Activated T-cell treated with anti-CD3 and anti-CD28 coated beads, Interleukin-2, amount 50 U/mL, for 1 hour (primary cell): Measurements from ENCODE around the gene NSD2.

Experiments
- DNase-seq: peaks from one replicate; pipeline ENCODE4 v3.0.0-alpha.2; 2020

The NSD2 gene

GRCh38 chr4:1866189-1866661 is 5.0 kb upstream of the NSD2 start:
- DNase-seq, result no peak

- no peak for DNase-seq
Measured at GRCh38 chr4:1868293-1868692, 2.9 kb upstream of the NSD2 start.

GRCh38 chr4:1868912-1869311 is 2.3 kb upstream of the NSD2 start:
- no peak for DNase-seq

GRCh38 chr4:1869530-1870327 is 1.5 kb upstream of the NSD2 start:
- no peak for DNase-seq

- peak; percentile 87 for DNase-seq
Measured at GRCh38 chr4:1870328-1870577, 940 bp upstream of the NSD2 start.

- no peak for DNase-seq
Measured at GRCh38 chr4:1871471-1872021, 353 bp downstream of the NSD2 start.

GRCh38 chr4:1872870-1873269 is 1.7 kb downstream of the NSD2 start:
- no peak for DNase-seq

GRCh38 chr4:1873291-1873690 is 2.1 kb downstream of the NSD2 start:
- no peak for DNase-seq

GRCh38 chr4:1873776-1874175 is 2.6 kb downstream of the NSD2 start:
- no peak for DNase-seq

- DNase-seq, result no peak
Measured at GRCh38 chr4:1874201-1874600, 3.0 kb downstream of the NSD2 start.

- no peak for DNase-seq
Measured at GRCh38 chr4:1879485-1879884, 8.3 kb downstream of the NSD2 start.

- DNase-seq, result no peak
Measured at GRCh38 chr4:1880332-1880731, 9.1 kb downstream of the NSD2 start.

- no peak for DNase-seq
Measured at GRCh38 chr4:1882850-1883271, 11.7 kb downstream of the NSD2 start.

GRCh38 chr4:1883583-1883982 is 12.4 kb downstream of the NSD2 start:
- no peak for DNase-seq

- no peak for DNase-seq
Measured at GRCh38 chr4:1885414-1885813, 14.2 kb downstream of the NSD2 start.

GRCh38 chr4:1887052-1887451 is 15.9 kb downstream of the NSD2 start:
- DNase-seq, result no peak

GRCh38 chr4:1890979-1891570 is 19.9 kb downstream of the NSD2 start:
- no peak for DNase-seq

- no peak for DNase-seq
Measured at GRCh38 chr4:1895971-1896657, 24.9 kb downstream of the NSD2 start.

GRCh38 chr4:1896658-1896991 is 25.4 kb downstream of the NSD2 start:
- no peak for DNase-seq

- no peak for DNase-seq
Measured at GRCh38 chr4:1898007-1898406, 26.8 kb downstream of the NSD2 start.

- no peak for DNase-seq
Measured at GRCh38 chr4:1898681-1899080, 27.5 kb downstream of the NSD2 start.

- peak; percentile 69 for DNase-seq
Measured at GRCh38 chr4:1899149-1900086, 28.2 kb downstream of the NSD2 start.

- no peak for DNase-seq
Measured at GRCh38 chr4:1900087-1900433, 28.9 kb downstream of the NSD2 start.
